ENCODE measurements around the gene TMSB10. TPM values are rescaled to one million over a fixed set of nuclear protein-coding genes. Genes with fewer than 3 reads are reported as not detected.

Gene TMSB10
- total RNA-seq, 1 experiment from 2014 or later: 869 TPM

DNA sequence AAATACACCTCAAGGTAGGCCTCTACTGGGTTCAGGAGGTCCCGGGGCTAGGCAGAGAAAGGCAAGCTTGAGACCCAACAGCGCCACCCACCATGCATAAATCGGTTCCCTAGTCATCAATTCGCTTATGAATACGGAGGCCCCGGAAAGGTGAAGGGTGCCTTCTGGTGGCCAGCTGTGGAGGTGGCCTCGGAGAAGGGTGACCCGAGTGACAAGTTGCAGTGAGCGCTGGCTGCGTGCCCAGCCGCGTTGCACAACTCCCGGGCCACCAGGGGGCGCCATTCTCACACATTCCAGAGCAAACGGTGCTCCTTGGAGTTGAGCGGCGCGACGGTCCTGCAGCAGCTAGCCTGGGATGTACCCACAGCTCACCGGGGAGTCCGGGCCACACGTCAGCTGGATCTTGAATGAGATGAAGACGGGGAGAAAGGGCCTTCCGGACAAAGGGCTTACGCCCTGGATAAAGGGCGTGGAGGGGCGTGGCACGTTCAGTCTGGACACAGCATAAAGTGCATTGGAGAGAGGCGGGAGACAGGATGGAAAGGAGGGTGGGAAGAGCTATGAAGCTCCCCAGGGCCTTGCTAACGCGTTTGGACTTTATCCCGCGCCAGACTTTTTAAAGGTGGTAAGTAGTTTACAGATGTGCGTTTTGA lies 20.4 kb downstream of the TMSB10 start:
- peaks cover 23% of the 10 kb centered on the region for H3K4me1 Mint-ChIP-seq
- CTCF ChIA-PET: interaction anchor here (0.5 to 2.8 kb wide), 80 partner anchors 8 to 669 kb away, joined by 3 to 67 read pairs (median 5); partner anchors contain the start of genes KCMF1, RNF181, TMSB10 and TRABD2A
- POLR2A ChIA-PET: interaction anchor here (0.6 to 2.4 kb wide), 7 partner anchors 10 to 89 kb away, joined by 3 to 13 read pairs (median 4); partner anchors contain the start of gene KCMF1
- no peak overlapping the region for H3K27ac Mint-ChIP-seq
- DNase-seq (ENCODE audit: low spot score) (peak; percentile 99), ATAC-seq (peak; percentile 86)
- H3K27me3 Mint-ChIP-seq (ENCODE audit: low read depth): peaks cover 12% of the 10 kb centered on the region
- H3K9me3 Mint-ChIP-seq: 0 out of 2 replicates have a peak, but pooled peaks cover 3% of the 10 kb centered on the region
- H3K36me3 Mint-ChIP-seq: no peaks in the 10 kb centered on the region
- peak overlapping the region; percentile 69 for H3K4me3 Mint-ChIP-seq
- TF ChIP-seq CREB1 (CRISPR knock-in tag; IDR thresholded peaks at IDR 0.05) (no peak), ZNF423 (CRISPR knock-in tag; IDR thresholded peaks at IDR 0.05) (peak; percentile 77), NFE2L1 (CRISPR knock-in tag; IDR thresholded peaks at IDR 0.05) (peak; percentile 71; the same call in 1 of the 2 replicates), ESRRA (CRISPR knock-in tag; IDR thresholded peaks at IDR 0.05; ENCODE audit: borderline replicate concordance) (no peak), JUN (CRISPR knock-in tag; IDR thresholded peaks at IDR 0.05) (no peak), GABPB1 (CRISPR knock-in tag; IDR thresholded peaks at IDR 0.05) (peak; percentile 89), ZNF317 (CRISPR knock-in tag; IDR thresholded peaks at IDR 0.05; ENCODE audit: borderline replicate concordance, low read depth) (0 out of 2 replicates have a peak, but pooled peaks have one; percentile 26), CREM (CRISPR knock-in tag; IDR thresholded peaks at IDR 0.05) (no peak), ZNF121 (CRISPR knock-in tag; IDR thresholded peaks at IDR 0.05) (0 out of 2 replicates have a peak, but pooled peaks have one; percentile 59), SMAD3 (CRISPR knock-in tag; IDR thresholded peaks at IDR 0.05; ENCODE audit: borderline replicate concordance) (no peak), SP1 (CRISPR knock-in tag; conservative IDR thresholded peaks at IDR 0.05) (peak; percentile 77), CBFB (CRISPR knock-in tag; IDR thresholded peaks at IDR 0.05; ENCODE audit: low read depth) (peak; percentile 69; the same call in 1 of the 2 replicates), TCF7 (CRISPR knock-in tag; IDR thresholded peaks at IDR 0.05; ENCODE audit: low read depth) (no peak), ETV6 (CRISPR knock-in tag; IDR thresholded peaks at IDR 0.05) (peak; percentile 93), ZNF138 (CRISPR knock-in tag; conservative IDR thresholded peaks at IDR 0.05) (no peak), OVOL2 (CRISPR knock-in tag; IDR thresholded peaks at IDR 0.05; ENCODE audit: borderline replicate concordance) (no peak), FOXK1 (CRISPR knock-in tag; IDR thresholded peaks at IDR 0.05) (0 out of 2 replicates have a peak, but pooled peaks have one; percentile 25), MYBL2 (CRISPR knock-in tag; IDR thresholded peaks at IDR 0.05) (peak; percentile 56; the same call in 1 of the 2 replicates)
- TF ChIP-seq, protein P1, sequence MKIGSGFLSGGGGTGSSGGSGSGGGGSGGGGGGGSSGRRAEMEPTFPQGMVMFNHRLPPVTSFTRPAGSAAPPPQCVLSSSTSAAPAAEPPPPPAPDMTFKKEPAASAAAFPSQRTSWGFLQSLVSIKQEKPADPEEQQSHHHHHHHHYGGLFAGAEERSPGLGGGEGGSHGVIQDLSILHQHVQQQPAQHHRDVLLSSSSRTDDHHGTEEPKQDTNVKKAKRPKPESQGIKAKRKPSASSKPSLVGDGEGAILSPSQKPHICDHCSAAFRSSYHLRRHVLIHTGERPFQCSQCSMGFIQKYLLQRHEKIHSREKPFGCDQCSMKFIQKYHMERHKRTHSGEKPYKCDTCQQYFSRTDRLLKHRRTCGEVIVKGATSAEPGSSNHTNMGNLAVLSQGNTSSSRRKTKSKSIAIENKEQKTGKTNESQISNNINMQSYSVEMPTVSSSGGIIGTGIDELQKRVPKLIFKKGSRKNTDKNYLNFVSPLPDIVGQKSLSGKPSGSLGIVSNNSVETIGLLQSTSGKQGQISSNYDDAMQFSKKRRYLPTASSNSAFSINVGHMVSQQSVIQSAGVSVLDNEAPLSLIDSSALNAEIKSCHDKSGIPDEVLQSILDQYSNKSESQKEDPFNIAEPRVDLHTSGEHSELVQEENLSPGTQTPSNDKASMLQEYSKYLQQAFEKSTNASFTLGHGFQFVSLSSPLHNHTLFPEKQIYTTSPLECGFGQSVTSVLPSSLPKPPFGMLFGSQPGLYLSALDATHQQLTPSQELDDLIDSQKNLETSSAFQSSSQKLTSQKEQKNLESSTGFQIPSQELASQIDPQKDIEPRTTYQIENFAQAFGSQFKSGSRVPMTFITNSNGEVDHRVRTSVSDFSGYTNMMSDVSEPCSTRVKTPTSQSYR (CRISPR knock-in tag; IDR thresholded peaks at IDR 0.05): no peak
- TF ChIP-seq, protein P2, sequence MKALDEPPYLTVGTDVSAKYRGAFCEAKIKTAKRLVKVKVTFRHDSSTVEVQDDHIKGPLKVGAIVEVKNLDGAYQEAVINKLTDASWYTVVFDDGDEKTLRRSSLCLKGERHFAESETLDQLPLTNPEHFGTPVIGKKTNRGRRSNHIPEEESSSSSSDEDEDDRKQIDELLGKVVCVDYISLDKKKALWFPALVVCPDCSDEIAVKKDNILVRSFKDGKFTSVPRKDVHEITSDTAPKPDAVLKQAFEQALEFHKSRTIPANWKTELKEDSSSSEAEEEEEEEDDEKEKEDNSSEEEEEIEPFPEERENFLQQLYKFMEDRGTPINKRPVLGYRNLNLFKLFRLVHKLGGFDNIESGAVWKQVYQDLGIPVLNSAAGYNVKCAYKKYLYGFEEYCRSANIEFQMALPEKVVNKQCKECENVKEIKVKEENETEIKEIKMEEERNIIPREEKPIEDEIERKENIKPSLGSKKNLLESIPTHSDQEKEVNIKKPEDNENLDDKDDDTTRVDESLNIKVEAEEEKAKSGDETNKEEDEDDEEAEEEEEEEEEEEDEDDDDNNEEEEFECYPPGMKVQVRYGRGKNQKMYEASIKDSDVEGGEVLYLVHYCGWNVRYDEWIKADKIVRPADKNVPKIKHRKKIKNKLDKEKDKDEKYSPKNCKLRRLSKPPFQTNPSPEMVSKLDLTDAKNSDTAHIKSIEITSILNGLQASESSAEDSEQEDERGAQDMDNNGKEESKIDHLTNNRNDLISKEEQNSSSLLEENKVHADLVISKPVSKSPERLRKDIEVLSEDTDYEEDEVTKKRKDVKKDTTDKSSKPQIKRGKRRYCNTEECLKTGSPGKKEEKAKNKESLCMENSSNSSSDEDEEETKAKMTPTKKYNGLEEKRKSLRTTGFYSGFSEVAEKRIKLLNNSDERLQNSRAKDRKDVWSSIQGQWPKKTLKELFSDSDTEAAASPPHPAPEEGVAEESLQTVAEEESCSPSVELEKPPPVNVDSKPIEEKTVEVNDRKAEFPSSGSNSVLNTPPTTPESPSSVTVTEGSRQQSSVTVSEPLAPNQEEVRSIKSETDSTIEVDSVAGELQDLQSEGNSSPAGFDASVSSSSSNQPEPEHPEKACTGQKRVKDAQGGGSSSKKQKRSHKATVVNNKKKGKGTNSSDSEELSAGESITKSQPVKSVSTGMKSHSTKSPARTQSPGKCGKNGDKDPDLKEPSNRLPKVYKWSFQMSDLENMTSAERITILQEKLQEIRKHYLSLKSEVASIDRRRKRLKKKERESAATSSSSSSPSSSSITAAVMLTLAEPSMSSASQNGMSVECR (CRISPR knock-in tag; IDR thresholded peaks at IDR 0.05; ENCODE audit: borderline replicate concordance): 0 out of 2 replicates have a peak, but pooled peaks have one; percentile 51
- TF ChIP-seq, protein P3, sequence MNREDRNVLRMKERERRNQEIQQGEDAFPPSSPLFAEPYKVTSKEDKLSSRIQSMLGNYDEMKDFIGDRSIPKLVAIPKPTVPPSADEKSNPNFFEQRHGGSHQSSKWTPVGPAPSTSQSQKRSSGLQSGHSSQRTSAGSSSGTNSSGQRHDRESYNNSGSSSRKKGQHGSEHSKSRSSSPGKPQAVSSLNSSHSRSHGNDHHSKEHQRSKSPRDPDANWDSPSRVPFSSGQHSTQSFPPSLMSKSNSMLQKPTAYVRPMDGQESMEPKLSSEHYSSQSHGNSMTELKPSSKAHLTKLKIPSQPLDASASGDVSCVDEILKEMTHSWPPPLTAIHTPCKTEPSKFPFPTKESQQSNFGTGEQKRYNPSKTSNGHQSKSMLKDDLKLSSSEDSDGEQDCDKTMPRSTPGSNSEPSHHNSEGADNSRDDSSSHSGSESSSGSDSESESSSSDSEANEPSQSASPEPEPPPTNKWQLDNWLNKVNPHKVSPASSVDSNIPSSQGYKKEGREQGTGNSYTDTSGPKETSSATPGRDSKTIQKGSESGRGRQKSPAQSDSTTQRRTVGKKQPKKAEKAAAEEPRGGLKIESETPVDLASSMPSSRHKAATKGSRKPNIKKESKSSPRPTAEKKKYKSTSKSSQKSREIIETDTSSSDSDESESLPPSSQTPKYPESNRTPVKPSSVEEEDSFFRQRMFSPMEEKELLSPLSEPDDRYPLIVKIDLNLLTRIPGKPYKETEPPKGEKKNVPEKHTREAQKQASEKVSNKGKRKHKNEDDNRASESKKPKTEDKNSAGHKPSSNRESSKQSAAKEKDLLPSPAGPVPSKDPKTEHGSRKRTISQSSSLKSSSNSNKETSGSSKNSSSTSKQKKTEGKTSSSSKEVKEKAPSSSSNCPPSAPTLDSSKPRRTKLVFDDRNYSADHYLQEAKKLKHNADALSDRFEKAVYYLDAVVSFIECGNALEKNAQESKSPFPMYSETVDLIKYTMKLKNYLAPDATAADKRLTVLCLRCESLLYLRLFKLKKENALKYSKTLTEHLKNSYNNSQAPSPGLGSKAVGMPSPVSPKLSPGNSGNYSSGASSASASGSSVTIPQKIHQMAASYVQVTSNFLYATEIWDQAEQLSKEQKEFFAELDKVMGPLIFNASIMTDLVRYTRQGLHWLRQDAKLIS (CRISPR knock-in tag; IDR thresholded peaks at IDR 0.05; ENCODE audit: borderline replicate concordance): no peak
- TF ChIP-seq, protein P4, sequence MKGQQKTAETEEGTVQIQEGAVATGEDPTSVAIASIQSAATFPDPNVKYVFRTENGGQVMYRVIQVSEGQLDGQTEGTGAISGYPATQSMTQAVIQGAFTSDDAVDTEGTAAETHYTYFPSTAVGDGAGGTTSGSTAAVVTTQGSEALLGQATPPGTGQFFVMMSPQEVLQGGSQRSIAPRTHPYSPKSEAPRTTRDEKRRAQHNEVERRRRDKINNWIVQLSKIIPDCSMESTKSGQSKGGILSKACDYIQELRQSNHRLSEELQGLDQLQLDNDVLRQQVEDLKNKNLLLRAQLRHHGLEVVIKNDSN (CRISPR knock-in tag; IDR thresholded peaks at IDR 0.05): peak; percentile 53; the same call in 1 of the 2 replicates
- TF ChIP-seq, protein P5, sequence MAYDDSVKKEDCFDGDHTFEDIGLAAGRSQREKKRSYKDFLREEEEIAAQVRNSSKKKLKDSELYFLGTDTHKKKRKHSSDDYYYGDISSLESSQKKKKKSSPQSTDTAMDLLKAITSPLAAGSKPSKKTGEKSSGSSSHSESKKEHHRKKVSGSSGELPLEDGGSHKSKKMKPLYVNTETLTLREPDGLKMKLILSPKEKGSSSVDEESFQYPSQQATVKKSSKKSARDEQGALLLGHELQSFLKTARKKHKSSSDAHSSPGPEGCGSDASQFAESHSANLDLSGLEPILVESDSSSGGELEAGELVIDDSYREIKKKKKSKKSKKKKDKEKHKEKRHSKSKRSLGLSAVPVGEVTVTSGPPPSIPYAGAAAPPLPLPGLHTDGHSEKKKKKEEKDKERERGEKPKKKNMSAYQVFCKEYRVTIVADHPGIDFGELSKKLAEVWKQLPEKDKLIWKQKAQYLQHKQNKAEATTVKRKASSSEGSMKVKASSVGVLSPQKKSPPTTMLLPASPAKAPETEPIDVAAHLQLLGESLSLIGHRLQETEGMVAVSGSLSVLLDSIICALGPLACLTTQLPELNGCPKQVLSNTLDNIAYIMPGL (CRISPR knock-in tag; IDR thresholded peaks at IDR 0.05): peak; percentile 91
- TF ChIP-seq, protein P6, sequence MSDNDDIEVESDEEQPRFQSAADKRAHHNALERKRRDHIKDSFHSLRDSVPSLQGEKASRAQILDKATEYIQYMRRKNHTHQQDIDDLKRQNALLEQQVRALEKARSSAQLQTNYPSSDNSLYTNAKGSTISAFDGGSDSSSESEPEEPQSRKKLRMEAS (CRISPR knock-in tag; IDR thresholded peaks at IDR 0.05): peak; percentile 89
